Measurements from ENCODE around the gene PDGFRB. TPM values are rescaled to one million over a fixed set of nuclear protein-coding genes. Genes with fewer than 3 reads are reported as not detected.

PDGFRB gene
- total RNA-seq, 1 donor from 2014 or later, result 223 TPM

- no peak for DNase-seq (ENCODE audit: low spot score)
These were observed 40.8 kb downstream of the PDGFRB start for GRCh38 chr5:150114773-150115408.

GRCh38 chr5:150114102-150114641, 41.5 kb downstream of the PDGFRB start:
- DNase-seq (ENCODE audit: low spot score), result no peak

DNA sequence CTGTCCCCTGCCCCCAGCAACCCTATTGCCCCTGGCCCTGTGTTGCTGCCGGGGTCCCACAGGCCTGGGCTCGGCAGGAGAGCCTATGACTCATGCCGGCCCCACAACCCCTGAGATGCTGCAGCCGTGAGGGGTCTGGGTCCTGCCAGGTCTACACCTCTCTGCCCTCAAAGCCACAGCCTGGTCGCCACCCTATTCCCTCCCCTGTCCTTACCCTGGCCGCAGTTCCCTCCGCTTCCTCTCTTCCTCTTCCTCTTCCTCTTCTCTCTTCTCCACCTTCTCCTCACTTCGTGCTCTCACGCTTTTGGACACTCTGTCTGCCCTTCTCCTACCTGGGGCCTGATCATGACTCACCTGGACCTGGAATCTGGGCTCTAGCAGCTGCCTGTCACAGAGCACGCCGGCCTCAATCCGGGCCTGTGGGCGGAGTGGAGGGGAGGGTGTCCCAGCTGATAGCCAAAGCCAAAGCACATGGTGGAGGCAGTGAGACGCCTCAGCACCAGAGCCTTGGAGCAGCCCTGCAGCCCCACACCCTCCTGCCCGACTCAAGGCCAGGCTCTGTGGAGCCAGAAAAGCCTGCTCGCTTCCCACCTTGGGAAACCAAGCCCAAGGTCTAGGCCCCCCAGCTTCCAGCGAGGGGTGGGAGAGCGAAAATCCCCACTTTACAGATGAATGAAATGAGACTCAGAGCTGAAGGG, 42.4 kb downstream of the PDGFRB start:
- peak; percentile 49 for DNase-seq (ENCODE audit: low spot score)

- peak; percentile 52 for DNase-seq (ENCODE audit: low spot score)
These were observed 43.2 kb downstream of the PDGFRB start for GRCh38 chr5:150112201-150113046.

DNA sequence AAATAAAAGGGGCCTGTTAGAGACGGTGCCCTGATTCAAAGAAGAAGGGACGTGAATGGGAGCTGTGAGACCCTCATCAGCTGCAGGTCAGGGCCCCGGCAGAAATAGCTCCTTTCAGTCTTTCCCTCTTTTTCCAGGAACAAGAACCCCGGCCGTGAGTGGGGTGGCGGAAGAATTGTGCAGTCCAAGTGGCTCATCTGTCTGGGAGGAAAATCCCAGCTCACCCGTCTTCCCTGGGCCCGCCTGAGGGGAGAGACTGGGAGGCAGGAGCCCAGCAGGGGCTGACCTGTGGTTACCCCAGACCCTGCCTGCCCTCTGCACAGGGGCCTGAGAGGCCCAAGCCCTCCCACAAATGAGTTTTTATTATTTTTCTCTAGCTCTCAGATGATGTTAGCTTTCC, 44.5 kb downstream of the PDGFRB start:
- peak; percentile 45 for DNase-seq (ENCODE audit: low spot score)

GRCh38 chr5:150109921-150110320, 45.7 kb downstream of the PDGFRB start:
- no peak for DNase-seq (ENCODE audit: low spot score)

DNA sequence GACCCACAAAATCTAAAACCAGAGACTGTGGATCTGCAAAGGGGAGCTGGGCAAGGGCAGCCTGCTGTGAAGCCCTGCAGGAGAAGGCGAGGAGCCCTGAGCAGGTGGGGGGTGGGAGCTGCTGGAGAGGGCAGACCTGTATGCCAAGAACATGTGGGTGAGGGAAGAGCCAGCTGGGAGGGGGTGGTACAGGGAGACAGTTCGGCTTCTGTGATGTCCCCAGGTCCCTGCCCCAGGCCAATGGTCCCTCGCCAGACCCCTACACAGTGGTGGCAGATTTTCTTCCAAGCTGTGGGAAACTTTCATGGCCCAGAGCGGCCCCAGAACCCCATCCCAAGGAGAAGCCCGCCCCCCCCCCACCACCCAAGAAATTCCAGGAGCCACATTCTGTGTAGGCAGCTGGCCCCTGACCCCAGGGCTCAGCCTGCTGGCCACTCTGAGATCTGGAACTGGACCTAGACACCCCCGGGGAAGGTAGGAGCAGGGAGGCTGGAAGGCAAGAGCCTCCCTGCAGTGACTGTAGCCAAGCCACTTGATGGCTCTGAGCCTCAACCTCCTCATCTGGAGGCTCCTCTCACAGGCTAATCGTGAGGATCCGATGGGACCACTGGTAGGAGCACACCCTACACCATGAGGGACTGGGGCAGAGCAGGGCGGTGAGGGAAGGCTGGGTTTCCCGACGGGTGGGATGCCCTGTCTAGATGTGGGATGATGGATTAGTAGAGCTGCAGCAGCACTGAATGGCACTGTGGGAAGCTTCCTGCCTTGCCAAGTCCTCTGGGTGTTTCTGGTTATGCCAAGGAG, 46.7 kb downstream of the PDGFRB start:
- DNase-seq (ENCODE audit: low spot score), result no peak

DNA sequence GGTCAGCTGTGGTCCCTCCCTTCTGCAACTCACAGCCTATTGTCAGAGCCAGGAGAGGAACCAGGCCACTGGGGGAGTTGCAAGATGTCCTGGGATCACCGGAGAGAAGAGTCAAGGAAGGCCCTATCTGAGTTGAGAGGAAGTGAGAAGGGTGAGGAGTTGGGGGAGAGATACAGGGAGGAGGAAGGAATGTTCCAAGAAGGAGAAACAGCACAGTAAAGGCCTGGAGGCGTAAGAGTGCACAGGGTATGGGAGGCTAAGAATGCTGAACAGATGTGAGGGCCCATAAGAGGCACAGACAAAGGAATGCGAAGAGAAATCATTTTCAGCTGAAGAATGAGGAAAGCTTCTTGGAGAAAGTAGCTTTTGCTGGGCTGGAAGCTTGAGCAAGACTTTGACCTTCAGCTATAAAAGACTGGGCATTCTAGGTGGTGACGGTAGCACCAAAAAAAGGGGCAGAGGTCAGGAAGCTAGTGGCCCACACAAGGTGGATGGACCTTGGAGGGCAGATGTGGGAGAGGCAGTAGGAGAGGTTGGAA, 47.7 kb downstream of the PDGFRB start:
- peak; percentile 61 for DNase-seq (ENCODE audit: low spot score)

GRCh38 chr5:150106674-150107426, 48.8 kb downstream of the PDGFRB start:
- no peak for DNase-seq (ENCODE audit: low spot score)

GRCh38 chr5:150105928-150106615, 49.6 kb downstream of the PDGFRB start:
- no peak for DNase-seq (ENCODE audit: low spot score)

GRCh38 chr5:150104550-150104870, 51.1 kb downstream of the PDGFRB start:
- DNase-seq (ENCODE audit: low spot score), result no peak

- no peak for DNase-seq (ENCODE audit: low spot score)
These were observed 51.7 kb downstream of the PDGFRB start for GRCh38 chr5:150103678-150104549.

DNA sequence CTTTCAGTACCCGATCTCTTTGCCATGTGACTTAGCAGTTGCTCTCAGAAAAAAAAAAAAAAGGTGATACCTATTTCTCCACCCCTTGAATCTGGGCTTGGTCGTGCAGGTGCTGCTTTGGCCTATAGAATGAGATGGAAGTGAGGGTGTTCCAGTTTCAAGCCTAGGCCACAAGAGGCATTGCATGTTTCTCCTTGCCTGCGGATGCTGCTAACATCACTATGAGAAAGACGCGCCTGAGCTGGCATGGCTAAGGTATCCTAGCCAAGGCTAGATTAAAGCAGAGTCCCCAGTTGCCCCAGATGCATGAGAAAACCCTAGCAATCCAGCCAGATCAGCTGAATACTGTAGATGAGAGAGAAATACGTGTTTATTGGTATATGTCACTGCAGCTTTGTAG, 54.6 kb downstream of the PDGFRB start:
- no peak for DNase-seq (ENCODE audit: low spot score)

- no peak for DNase-seq (ENCODE audit: low spot score)
These were observed 58.5 kb downstream of the PDGFRB start for GRCh38 chr5:150097152-150097551.

- no peak for DNase-seq (ENCODE audit: low spot score)
These were observed 63.4 kb downstream of the PDGFRB start for GRCh38 chr5:150092159-150092787.

- no peak for DNase-seq (ENCODE audit: low spot score)
These were observed 69.5 kb downstream of the PDGFRB start, which contains the start of gene CSF1R for GRCh38 chr5:150085950-150086715. TSS of gene CSF1R (minus strand) at chr5:150086554. CDS start at chr5:150086427, 127 bp downstream.

DNA sequence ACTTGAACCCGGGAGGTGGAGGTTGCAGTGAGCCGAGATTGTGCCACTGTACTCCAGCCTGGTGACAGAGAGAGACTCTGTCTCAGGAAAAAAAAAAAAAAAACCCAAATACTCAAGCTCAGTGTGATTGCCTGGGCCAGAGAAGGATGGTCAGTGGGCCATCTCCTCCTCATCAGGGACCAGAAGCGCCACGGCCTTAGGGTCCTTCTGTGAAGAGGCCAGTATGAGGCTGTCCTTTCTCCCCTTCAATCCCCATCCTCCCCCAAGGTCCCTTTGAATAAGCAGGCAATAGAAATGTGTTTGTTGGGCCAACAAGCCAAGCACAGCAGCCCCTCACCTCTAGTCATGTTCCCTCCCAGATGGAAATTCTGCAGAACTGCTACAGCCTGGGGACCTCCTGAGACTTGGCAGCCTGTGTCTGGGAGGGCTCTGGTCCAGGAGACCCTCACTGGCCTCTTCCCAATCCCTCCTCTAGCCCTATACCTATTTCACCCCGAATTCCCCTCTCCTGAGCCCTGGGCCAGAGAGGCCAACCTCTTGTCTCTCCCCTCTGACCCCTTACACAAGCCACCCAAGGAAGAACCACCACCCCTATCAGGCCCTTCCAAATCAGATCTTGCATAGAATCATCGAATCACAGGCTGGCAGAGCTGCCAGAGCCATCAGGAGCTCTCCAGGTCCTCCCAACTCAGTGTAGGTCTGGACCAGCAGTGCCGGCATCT, 70.3 kb downstream of the PDGFRB start:
- no peak for DNase-seq (ENCODE audit: low spot score)
